Measurements from ENCODE around the gene MYO3B. TPM values are rescaled to one million over a fixed set of nuclear protein-coding genes. Genes with fewer than 3 reads are reported as not detected.

Gene MYO3B
- total RNA-seq, 1 donor from 2014 or later: not detected

DNA sequence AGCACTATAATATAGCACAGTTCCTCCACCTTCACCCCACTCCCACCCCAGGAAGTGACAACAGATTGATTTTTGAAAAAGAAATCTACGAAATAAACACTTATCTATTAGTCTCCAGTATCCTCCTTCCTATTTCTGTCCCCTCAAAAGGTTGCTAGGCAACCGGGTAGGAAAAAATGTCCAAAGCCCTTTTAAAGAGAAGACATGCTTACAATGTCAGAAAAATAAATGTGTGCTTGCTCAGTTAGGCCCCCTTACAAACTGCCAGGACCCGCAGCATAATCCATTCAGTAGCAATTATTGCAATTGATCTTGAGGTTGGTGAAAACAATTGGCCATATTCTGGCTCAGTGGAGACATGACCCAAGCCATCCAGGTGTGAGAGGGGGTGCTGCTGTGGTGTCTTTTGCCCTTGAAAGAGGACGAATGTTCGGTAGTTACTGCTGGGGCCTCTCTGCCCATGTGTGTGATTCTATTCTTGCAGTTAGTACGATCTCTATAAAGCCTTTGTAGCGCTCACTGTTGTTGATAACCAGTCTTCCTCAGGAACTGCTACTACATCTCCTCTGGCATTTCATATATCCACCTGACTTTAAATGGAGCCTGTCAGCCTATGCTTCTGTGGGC is 144.3 kb downstream of the MYO3B start:
- ChIA-PET POLR2A (no interaction called here), CTCF (no interaction called here)
- Mint-ChIP-seq H3K36me3 (ENCODE audit: low read depth) (no peaks in the 10 kb centered on the region), H3K4me3 (no peak overlapping the region), H3K27me3 (peaks cover 4% of the 10 kb centered on the region), H3K27ac (no peak overlapping the region), H3K9me3 (peaks cover 10% of the 10 kb centered on the region), H3K4me1 (no peaks in the 10 kb centered on the region)
- intact Hi-C loops (cut with micrococcal nuclease): no loop called here
- ATAC-seq (ENCODE audit: low read depth) (no peak), DNase-seq (no peak)
- TF ChIP-seq, protein P1, sequence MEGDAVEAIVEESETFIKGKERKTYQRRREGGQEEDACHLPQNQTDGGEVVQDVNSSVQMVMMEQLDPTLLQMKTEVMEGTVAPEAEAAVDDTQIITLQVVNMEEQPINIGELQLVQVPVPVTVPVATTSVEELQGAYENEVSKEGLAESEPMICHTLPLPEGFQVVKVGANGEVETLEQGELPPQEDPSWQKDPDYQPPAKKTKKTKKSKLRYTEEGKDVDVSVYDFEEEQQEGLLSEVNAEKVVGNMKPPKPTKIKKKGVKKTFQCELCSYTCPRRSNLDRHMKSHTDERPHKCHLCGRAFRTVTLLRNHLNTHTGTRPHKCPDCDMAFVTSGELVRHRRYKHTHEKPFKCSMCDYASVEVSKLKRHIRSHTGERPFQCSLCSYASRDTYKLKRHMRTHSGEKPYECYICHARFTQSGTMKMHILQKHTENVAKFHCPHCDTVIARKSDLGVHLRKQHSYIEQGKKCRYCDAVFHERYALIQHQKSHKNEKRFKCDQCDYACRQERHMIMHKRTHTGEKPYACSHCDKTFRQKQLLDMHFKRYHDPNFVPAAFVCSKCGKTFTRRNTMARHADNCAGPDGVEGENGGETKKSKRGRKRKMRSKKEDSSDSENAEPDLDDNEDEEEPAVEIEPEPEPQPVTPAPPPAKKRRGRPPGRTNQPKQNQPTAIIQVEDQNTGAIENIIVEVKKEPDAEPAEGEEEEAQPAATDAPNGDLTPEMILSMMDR (IDR thresholded peaks at IDR 0.05): no peak

DNA sequence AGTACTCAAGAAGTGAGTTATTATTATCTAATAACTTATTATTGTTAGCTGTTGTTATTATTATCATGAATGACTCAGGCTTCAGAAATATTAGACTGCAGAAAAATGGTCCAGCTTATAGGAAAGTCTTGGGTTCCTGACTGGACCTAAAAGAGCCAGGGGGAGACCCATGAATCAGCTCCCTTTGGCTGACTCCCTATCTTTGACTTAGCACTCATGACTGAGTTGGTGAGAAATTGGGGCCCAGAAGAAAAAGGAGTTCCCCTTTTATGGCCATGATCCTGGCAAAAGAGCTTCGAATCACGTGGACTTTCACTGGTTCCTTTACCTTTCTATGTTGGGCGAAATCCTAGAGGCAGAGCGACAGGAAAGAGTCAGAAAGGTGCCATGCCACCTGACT is 145.8 kb downstream of the MYO3B start:
- no peak for DNase-seq
- no peak for ATAC-seq (ENCODE audit: low read depth)
- peaks cover 10% of the 10 kb centered on the region for H3K9me3 Mint-ChIP-seq
- CTCF ChIA-PET: interaction anchor here (1.8 kb wide), 1 partner anchor 488 kb away, joined by 8 read pairs; no protein-coding TSS in a partner anchor
- no peak overlapping the region for H3K27ac Mint-ChIP-seq
- H3K27me3 Mint-ChIP-seq: no peaks in the 10 kb centered on the region
- H3K4me1 Mint-ChIP-seq: no peaks in the 10 kb centered on the region
- POLR2A ChIA-PET: no interaction called here
- TF ChIP-seq, protein P1 (IDR thresholded peaks at IDR 0.05): no peak
- intact Hi-C loops (cut with micrococcal nuclease): loop anchor here (1.0 kb wide), 1 partner anchor 489 kb away; no protein-coding TSS in a partner anchor
- no peak overlapping the region for H3K4me3 Mint-ChIP-seq
- no peaks in the 10 kb centered on the region for H3K36me3 Mint-ChIP-seq (ENCODE audit: low read depth)

DNA sequence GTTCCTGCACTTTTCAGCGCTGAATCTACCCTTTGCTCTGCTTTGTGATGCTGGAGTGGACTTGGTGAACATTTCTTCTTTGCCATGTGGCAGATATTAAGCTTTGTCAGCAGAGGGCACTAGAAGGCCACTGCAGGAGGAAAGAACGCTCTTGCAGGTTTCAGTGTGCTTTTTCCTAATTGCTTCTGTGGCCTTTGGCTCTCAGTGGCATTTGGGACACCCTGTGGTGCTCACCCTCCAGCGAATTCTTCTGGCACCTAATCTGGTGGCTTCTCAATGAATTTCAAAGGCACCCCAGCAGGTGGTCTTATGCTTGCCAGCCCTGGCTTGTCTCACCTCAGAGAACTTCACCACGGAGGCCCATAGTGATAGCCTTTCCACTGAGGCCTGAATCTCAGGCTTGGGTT is 146.7 kb downstream of the MYO3B start:
- Mint-ChIP-seq H3K4me3 (no peak overlapping the region), H3K4me1 (no peaks in the 10 kb centered on the region), H3K9me3 (peaks cover 5% of the 10 kb centered on the region), H3K27ac (no peak overlapping the region), H3K27me3 (no peaks in the 10 kb centered on the region), H3K36me3 (ENCODE audit: low read depth) (no peaks in the 10 kb centered on the region)
- POLR2A ChIA-PET: no interaction called here
- CTCF ChIA-PET: interaction anchor here (1.8 kb wide), 1 partner anchor 488 kb away, joined by 8 read pairs; no protein-coding TSS in a partner anchor
- TF ChIP-seq, protein P1 (IDR thresholded peaks at IDR 0.05): no peak
- no peak for DNase-seq
- no peak for ATAC-seq (ENCODE audit: low read depth)
- intact Hi-C loops (cut with micrococcal nuclease): loop anchor here (1.0 kb wide), 1 partner anchor 488 kb away; no protein-coding TSS in a partner anchor

DNA sequence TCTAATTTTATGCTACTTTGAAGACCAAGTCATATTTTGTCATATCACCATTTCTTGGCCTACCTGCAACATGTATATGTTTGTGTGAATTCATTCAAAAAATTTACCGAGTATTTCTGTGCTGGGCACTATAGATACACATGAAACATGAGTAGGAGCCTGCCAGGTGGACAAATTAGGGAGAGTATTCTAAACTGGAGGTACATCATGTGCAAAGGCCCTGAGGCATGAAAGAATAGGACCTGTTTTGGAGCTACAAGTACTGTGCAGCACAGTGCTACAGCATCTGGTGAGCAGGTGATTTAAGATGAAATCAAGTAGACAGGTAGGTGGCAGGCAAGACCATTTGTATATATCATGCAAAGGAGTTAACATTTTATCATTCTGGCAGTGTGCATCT is 152.9 kb downstream of the MYO3B start:
- H3K4me1 Mint-ChIP-seq: no peaks in the 10 kb centered on the region
- intact Hi-C loops (cut with micrococcal nuclease): no loop called here
- ChIA-PET POLR2A (no interaction called here), CTCF (no interaction called here)
- no peaks in the 10 kb centered on the region for H3K36me3 Mint-ChIP-seq (ENCODE audit: low read depth)
- H3K27me3 Mint-ChIP-seq: peaks cover 6% of the 10 kb centered on the region
- H3K9me3 Mint-ChIP-seq: no peaks in the 10 kb centered on the region
- DNase-seq (no peak), ATAC-seq (ENCODE audit: low read depth) (no peak)
- H3K27ac Mint-ChIP-seq: no peak overlapping the region
- TF ChIP-seq, protein P1 (IDR thresholded peaks at IDR 0.05): no peak
- no peak overlapping the region for H3K4me3 Mint-ChIP-seq

DNA sequence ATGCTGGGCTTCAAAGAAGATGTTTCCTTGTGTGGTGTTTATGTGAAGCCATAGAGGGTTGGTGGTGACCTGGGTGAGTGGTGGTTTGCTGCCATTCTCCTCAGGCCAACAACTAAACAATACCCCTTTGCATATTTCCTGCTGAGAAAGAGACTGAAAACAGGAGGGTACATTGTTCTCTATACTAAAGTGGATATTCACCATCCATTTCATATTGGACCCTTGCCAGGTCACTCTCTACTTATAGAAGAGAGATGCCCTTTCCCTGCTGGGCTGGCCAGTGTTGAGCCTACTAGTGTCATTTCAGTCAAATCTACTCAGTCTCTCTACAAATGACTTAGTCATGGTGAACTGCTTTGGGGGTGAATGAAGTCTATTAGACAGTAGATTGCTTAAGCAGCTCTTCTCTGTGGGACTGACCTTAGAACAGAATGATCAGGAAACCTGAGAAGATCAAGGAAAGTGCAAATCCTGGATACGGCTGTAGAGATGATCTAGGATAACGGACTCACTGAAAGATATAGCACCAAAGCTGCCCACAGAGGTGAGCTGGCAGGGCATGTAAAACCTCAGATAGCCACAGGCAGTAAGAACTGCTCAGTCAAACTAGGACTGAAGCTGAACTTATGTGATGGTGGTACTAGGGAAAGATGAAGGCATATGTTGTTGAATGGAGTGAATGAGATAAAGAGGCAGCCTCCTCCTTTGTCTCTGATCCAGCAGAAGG is 154.9 kb downstream of the MYO3B start:
- no peak overlapping the region for H3K4me3 Mint-ChIP-seq
- no peaks in the 10 kb centered on the region for H3K9me3 Mint-ChIP-seq
- intact Hi-C loops (cut with micrococcal nuclease): no loop called here
- H3K36me3 Mint-ChIP-seq (ENCODE audit: low read depth): no peaks in the 10 kb centered on the region
- no peaks in the 10 kb centered on the region for H3K4me1 Mint-ChIP-seq
- peaks cover 6% of the 10 kb centered on the region for H3K27me3 Mint-ChIP-seq
- TF ChIP-seq, protein P1 (IDR thresholded peaks at IDR 0.05): no peak
- ChIA-PET POLR2A (no interaction called here), CTCF (no interaction called here)
- DNase-seq (no peak), ATAC-seq (ENCODE audit: low read depth) (no peak)
- H3K27ac Mint-ChIP-seq: no peak overlapping the region

Measured in activated B cell treated with CpG ODN at 0.5 μM for 24 hours (primary cell).